ENCODE measurements around the gene OLA1.

The OLA1 gene

DNA sequence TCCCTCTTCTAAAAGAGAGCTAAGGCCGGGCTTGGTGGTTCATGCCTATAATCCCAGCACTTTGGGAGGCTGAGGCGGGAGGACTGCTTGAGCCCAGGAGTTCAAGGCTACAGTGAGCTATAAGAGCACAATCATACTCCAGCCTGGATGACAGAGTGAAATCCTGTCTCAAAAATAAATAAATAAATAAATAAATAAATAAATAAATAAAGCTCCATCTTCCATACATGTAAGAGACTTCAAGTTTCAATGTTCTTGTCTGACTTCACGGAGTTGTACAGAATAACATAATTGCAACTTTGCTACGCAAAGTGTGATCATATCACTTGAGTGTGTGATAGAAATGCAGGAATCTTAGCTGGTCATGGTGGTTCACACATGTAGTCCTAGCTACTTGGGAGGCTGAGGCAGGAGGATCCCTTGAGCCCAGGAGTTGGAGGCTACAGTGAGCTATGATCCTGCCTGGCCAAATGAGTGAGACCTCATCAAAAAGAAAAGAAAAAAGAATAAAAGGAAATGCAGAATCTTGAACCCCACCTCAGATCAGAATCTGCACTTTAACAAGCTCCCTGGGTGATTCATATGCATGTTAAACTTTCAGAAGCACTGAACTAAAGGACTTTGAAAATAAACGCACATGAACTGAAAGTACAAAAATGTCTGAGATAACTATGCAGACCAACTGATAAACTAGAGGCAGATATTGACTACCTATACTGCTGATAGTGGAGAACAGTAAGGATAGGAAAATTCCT is 159.4 kb downstream of the OLA1 start:
- no peak overlapping the region for H2AFZ ChIP-seq (ENCODE audit: low read depth, low read length, severe bottlenecking)
- H3K9me3 ChIP-seq (ENCODE audit: insufficient read depth, low read length), result no peaks in the 10 kb centered on the region
- H3K4me3 ChIP-seq (ENCODE audit: insufficient read depth, low read length, poor library complexity, severe bottlenecking), result no peak overlapping the region
- H3K27ac ChIP-seq (ENCODE audit: low read depth, low read length), result no peak overlapping the region
- no peaks in the 10 kb centered on the region for H3F3A ChIP-seq (ENCODE audit: insufficient read depth)
- H3K9ac ChIP-seq (ENCODE audit: low read length), result no peak overlapping the region
- no peaks in the 10 kb centered on the region for H3K9me2 ChIP-seq (replicated peaks; ENCODE audit: insufficient read depth, low read length)
- no peaks in the 10 kb centered on the region for H3K79me2 ChIP-seq (ENCODE audit: insufficient read depth, low read length)
- no peaks in the 10 kb centered on the region for H4K20me1 ChIP-seq (ENCODE audit: low read depth, low read length)
- no peaks in the 10 kb centered on the region for H3K27me3 ChIP-seq (ENCODE audit: low read length)
- TF ChIP-seq, protein P1, sequence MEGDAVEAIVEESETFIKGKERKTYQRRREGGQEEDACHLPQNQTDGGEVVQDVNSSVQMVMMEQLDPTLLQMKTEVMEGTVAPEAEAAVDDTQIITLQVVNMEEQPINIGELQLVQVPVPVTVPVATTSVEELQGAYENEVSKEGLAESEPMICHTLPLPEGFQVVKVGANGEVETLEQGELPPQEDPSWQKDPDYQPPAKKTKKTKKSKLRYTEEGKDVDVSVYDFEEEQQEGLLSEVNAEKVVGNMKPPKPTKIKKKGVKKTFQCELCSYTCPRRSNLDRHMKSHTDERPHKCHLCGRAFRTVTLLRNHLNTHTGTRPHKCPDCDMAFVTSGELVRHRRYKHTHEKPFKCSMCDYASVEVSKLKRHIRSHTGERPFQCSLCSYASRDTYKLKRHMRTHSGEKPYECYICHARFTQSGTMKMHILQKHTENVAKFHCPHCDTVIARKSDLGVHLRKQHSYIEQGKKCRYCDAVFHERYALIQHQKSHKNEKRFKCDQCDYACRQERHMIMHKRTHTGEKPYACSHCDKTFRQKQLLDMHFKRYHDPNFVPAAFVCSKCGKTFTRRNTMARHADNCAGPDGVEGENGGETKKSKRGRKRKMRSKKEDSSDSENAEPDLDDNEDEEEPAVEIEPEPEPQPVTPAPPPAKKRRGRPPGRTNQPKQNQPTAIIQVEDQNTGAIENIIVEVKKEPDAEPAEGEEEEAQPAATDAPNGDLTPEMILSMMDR (IDR thresholded peaks at IDR 0.05; ENCODE audit: insufficient read depth, low read length, poor library complexity, severe bottlenecking), result no peak
- TF ChIP-seq EZH2phosphoT487 (conservative IDR thresholded peaks at IDR 0.05; ENCODE audit: low read length), result no peak
- H3K36me3 ChIP-seq (ENCODE audit: low read length), result no peaks in the 10 kb centered on the region
- H3K4me2 ChIP-seq (ENCODE audit: low read depth, low read length, poor library complexity, severe bottlenecking), result no peak overlapping the region

DNA sequence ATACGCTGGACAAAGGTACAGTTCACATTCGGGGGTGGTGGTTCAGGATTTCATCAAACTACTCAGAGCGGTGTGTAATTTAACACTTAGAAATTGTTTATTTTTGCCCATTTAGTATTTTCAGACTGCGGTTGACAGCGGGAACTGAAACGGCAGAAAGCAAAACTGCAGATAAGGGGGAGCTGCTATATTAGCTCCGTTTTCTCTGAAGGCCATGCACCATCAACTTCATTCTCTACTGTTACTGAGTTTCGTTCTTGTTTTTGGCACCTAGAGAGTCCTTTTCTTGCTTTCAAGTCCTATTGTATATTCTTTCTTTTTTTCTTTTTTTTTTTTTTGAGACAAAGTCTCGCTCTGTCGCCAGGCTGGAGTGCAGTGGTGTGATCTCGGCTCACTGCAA is 161.6 kb downstream of the OLA1 start:
- H3K79me2 ChIP-seq (ENCODE audit: insufficient read depth, low read length), result no peaks in the 10 kb centered on the region
- H3F3A ChIP-seq (ENCODE audit: insufficient read depth), result no peaks in the 10 kb centered on the region
- no peaks in the 10 kb centered on the region for H3K9me3 ChIP-seq (ENCODE audit: insufficient read depth, low read length)

DNA sequence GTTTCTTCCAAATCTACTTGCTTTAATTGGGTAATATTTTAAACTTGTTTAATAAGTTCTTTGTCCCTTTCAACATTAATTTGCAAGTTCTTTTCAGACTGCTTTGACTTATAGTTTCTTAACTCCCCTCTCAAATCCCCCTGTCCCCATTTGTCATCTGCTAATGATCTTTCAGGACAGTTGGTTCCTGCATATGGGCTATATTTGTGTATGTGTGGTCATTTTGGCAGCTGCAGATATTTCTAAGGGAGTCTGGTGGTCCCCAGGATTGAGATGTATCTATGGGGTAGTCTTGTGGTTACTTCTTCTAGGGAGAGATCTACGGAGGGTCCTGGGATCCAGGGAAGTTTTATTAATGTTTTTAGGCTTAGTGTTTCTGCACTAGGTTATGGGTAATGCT is 162.6 kb downstream of the OLA1 start:
- Histone ChIP-seq H3F3A (ENCODE audit: insufficient read depth) (no peaks in the 10 kb centered on the region), H3K79me2 (ENCODE audit: insufficient read depth, low read length) (no peaks in the 10 kb centered on the region), H3K4me3 (ENCODE audit: insufficient read depth, low read length, poor library complexity, severe bottlenecking) (no peak overlapping the region), H2AFZ (ENCODE audit: low read depth, low read length, severe bottlenecking) (no peak overlapping the region), H3K4me2 (ENCODE audit: low read depth, low read length, poor library complexity, severe bottlenecking) (no peak overlapping the region), H3K27ac (ENCODE audit: low read depth, low read length) (no peak overlapping the region), H3K9ac (ENCODE audit: low read length) (no peak overlapping the region), H3K36me3 (ENCODE audit: low read length) (no peaks in the 10 kb centered on the region), H3K9me3 (ENCODE audit: insufficient read depth, low read length) (no peaks in the 10 kb centered on the region), H3K27me3 (ENCODE audit: low read length) (no peaks in the 10 kb centered on the region), H4K20me1 (ENCODE audit: low read depth, low read length) (no peaks in the 10 kb centered on the region), H3K9me2 (replicated peaks; ENCODE audit: insufficient read depth, low read length) (no peaks in the 10 kb centered on the region)
- TF ChIP-seq, protein P1 (IDR thresholded peaks at IDR 0.05; ENCODE audit: insufficient read depth, low read length, poor library complexity, severe bottlenecking), result no peak
- no peak for TF ChIP-seq EZH2phosphoT487 (conservative IDR thresholded peaks at IDR 0.05; ENCODE audit: low read length)

More for the DNA sequence above, 161.6 kb downstream of the OLA1 start:
- no peaks in the 10 kb centered on the region for H4K20me1 ChIP-seq (ENCODE audit: low read depth, low read length)
- no peaks in the 10 kb centered on the region for H3K9me2 ChIP-seq (replicated peaks; ENCODE audit: insufficient read depth, low read length)
- H3K27ac ChIP-seq (ENCODE audit: low read depth, low read length), result no peak overlapping the region
- no peak overlapping the region for H3K9ac ChIP-seq (ENCODE audit: low read length)
- H3K27me3 ChIP-seq (ENCODE audit: low read length), result no peaks in the 10 kb centered on the region
- no peak overlapping the region for H3K4me2 ChIP-seq (ENCODE audit: low read depth, low read length, poor library complexity, severe bottlenecking)
- TF ChIP-seq, protein P1 (IDR thresholded peaks at IDR 0.05; ENCODE audit: insufficient read depth, low read length, poor library complexity, severe bottlenecking), result no peak
- H2AFZ ChIP-seq (ENCODE audit: low read depth, low read length, severe bottlenecking), result no peak overlapping the region
- H3K36me3 ChIP-seq (ENCODE audit: low read length), result no peaks in the 10 kb centered on the region
- no peak overlapping the region for H3K4me3 ChIP-seq (ENCODE audit: insufficient read depth, low read length, poor library complexity, severe bottlenecking)
